Measurements from ENCODE around the gene C7.

Gene C7

DNA sequence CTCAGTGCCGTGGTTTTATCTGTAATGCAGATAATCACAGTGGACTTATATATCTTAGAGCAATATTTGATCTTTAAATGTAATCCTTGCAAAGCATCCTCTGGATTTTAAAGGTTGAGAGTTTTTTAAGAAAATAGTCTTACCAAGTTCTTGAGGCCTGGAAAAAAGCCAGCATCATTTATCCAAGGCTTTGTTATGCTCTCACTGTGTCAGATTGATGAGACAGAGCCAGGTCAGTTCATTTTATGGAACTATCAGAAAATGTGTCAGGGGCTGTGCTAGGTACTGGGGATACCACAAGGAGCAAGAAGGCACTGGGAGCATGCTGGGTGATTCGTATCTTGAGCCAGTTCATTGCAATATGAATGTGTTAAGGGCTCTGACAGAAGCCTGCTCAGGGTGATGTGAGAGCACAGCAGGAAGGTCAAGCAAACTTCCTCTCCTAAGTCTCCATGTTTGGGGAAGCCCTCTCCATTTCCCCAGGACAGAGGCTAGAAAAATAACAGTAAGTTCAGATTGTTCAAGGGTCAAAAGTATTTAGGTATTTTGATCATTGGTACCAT lies 19.7 kb downstream of the C7 start:
- no peak for DNase-seq

DNA sequence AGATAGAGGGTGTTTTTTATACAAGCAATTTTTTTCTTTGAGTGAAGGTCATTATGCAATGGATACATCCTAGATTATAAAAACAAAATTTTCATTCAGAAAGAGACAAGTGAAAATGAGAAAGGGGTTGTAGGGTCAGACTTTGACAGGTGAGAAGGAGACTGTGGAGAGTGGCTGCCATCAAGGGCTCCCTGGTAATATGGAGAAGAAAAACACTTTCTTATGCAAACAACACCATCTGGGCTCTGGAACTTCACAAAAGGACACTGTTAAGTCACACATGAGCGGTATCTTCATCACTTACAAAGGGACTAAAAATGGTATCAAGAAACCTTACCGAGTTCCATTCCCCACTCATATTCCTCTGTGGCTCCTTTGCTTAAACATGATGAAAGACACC lies 23.5 kb downstream of the C7 start:
- DNase-seq: no peak

DNA sequence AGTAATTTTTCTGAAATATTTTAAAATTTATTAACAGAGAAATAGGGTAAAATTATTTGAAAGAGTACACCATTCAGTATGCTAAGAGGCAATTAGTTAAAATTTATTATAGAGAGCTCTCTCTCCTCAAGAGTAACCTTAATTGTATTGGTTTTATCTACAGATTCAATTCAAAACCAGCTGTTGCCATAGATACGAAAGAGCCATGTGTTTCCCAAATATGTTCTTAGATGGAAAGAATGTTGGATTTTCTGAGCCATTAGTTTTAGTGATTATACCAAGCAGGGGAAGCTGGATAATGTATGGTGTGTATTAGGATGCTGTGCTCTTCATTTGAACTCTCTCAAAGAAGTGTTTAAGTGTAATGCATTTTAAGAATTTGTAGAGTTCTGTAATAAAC lies 27.8 kb downstream of the C7 start:
- DNase-seq: no peak

DNA sequence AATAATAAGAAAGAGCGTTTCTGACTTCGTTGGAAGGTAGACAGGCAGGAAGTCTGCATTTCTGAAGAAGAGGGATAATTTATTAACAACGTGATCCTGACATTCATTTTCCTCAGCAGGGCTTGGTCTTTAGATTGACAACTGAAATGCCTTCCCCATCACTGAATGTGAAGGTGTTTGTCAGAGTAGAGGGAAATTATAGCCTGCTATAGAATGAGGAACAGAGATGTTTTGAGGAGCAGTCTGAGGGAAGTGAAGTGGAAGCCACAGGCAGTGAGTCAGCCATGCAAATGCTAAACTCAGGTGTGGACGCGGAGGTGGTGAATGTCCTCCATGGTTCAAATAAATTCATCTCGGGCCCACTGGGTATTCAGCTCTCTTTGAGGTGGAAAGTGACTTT lies 30.5 kb downstream of the C7 start:
- DNase-seq: no peak

DNA sequence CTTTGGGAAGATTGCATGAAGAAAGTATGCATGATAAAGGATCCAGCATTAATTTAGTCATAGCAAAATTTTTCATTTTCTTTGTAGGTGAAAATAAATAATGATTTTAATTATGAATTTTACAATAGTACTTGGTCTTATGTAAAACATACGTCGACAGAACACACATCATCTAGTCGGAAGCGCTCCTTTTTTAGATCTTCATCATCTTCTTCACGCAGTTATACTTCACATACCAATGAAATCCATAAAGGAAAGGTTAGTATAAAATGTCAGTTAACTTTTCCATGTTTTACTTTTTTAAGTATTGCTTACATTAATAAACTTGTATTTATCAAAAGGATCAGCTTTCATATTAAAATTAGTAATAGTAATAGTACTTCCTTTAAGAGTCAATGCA lies 35.8 kb downstream of the C7 start:
- DNase-seq: no peak

DNA sequence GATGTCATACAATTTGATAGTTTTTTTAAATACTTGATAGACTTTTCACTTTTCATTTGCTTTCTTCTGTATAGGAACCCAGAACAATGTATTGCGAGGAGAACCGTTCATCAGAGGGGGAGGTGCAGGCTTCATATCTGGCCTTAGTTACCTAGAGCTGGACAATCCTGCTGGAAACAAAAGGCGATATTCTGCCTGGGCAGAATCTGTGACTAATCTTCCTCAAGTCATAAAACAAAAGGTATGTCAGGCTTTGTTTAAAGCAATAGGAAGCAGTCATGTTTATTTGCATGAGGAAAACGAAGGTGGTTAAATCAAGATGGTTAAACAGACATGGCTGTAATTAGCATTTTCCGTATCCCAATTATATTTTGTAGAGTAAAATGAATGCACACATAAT lies 46.0 kb downstream of the C7 start:
- no peak for DNase-seq

DNA sequence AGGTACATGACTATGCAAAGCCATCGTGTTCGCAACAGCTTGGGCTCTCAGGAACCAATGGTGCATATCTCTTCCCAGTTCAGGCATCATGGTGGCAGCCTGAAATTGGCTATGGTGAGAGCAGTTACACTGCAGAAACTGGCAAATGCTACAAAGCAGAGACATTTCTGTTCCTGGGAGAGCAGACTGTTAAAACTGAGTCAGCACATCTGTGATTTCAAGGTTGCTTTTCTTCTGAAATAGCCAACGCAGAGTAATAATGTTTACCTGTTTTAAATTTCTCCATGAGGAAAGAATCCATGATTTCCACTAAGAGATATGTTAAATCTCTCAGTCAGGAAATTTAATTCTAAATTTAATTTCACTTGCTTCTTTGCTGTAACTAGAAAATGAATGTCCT lies 47.8 kb downstream of the C7 start:
- DNase-seq: no peak

DNA sequence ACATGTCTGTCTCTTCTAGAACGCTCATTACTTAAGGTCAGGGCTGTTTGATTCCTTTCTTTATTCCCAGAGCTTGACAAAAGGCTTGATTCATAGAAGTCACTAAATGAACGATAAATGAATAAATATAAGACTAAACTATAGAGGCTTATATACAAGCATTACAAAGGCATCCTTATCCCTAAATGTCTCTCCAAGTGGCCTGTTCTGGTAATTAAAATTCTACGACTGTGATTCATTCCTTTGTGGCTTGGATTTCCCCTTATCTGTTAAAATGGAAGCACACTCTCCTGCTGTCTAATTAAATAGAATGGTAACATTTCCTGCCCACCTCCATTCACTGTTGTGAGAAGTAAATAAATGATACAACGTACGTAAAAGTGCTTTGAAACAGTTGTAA lies 49.5 kb downstream of the C7 start:
- no peak for DNase-seq

DNA sequence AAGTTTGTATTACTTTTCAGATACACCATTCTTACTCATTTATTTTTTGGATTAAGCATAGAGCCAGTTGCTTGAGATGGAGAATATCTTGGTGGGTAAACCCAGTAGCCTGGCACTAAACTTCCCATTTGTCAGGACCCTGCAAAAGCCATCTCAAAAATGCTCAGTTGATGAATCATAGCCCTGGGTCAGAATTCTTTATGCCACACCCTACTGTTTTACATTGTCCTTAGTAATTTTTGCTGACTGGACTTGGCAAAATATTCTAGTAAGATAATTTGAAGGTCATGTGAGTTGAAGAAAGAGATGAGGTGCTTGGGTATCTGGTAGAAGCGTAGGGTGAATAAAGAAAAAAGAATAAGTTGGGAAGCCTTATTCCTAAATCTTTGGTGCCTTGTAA lies 50.7 kb downstream of the C7 start:
- DNase-seq: no peak

DNA sequence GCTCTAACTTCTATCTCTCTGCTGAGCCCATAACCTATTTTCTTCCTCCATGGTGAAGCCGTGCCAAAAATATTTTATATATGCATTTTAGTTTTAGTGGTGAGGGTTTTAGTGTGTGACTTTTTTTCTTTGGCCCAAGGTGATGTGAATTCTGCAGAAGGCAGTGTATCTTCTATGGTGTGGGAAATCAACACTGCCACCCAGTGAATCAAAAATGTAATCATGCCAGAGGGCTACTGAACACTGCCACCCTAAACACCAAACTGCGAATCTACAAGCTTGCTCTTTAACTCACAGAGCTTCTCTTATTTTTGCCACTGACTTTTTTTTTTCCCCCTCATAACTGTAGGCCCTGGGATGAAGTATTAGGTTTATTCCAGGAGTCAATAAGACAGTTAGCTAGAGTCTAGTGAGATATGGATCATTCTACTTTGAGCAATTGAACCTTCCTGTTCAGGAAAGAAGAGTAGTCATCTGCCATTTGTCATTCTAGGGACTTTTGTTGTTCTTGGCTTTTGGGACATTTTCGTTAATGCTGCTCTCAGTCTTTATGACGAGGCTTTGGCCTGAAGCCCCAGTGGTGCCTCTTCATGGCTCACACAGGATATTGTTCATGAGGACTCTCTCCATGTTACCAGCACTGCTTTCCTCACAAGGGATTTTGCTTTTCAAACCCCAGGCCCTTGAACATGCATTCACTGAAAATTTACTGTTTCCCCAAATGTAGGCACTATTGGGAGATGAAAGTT lies 53.1 kb downstream of the C7 start:
- no peak for DNase-seq

DNA sequence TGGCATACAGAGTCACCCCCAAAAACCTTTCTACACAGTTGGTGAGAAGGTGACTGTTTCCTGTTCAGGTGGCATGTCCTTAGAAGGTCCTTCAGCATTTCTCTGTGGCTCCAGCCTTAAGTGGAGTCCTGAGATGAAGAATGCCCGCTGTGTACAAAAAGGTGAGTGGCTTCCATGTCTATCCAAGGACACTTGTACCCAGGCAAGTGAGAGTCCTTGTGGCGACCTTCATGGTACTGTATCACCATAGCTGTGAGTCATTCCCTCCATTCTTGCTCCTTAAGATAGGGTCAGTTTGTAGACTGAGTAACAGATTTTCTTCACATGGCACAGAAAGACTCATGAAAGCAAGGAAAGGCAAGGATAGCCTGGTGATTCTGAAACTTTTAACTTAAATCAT lies 63.1 kb downstream of the C7 start:
- DNase-seq: no peak

DNA sequence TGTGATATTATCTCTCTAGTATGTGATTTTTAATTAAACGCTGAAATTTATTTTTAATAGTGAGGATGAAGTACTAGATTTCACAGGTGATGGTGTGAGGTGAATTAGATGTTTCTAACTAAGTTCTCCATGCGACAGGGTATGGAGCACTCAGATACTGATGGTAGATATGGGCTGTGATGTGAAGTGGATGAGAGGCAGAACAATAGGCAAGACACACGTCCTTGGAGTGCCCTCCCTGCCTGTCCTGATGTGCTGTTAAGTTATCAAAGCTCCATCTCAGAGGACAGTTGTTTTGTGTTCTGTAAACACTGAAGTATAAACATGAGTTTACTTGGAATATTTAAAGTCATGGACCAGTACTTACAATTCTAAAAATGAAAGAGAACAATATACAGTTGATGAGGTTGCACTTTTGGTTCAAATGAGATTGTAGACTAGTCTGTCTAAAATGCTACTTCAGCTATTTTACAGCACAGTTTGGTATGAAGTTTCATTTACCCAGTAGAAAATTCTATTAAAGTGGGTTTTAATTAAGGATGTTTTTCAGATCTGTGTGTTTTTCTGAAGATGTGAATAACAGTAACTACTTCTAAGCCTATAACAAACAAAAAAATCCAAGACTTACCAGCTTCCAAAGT lies 64.2 kb downstream of the C7 start:
- DNase-seq: no peak

DNA sequence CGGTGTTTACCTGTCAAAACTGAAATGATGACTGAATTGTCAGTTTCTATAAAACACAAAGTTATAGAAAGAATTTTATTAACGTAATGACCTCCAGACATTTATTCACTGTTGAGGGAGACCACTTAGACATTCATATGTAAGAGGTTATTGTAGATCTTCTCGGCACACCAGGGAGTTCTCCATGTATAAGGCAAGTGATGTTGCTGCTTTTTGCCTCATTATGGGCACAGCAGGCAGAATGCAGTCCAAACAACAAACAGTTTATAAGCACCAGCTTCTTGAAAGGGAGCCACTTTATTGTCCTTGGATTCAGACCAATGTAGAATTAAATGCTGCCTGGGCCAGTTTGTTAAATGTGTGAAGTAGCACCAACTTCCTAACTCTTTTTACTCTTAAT lies 66.7 kb downstream of the C7 start:
- DNase-seq: no peak

DNA sequence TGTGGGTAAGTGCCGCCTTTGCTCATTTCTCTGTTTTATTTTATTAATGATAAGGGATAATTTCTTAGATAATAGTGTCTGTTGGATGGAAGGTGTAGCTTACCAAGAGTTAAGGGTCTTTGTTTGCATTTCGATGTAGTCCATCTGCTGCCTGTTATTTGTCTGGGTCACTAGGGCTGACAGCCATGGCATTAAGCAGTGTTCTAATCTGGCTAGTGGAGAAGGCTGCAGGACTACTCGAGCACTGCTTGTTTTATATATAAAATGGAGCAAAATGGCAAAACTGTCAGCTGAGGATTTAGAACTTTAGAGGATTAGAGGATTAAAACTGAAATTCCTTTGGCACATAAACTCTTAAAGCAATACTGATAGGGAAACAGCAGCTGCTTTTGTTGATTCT lies 67.5 kb downstream of the C7 start:
- DNase-seq: no peak

DNA sequence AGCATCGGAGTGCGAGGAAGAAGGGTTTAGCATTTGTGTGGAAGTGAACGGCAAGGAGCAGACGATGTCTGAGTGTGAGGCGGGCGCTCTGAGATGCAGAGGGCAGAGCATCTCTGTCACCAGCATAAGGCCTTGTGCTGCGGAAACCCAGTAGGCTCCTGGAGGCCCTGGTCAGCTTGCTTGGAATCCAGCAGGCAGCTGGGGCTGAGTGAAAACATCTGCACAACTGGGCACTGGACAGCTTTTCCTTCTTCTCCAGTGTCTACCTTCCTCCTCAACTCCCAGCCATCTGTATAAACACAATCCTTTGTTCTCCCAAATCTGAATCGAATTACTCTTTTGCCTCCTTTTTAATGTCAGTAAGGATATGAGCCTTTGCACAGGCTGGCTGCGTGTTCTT lies 72.1 kb downstream of the C7 start:
- DNase-seq: no peak

DNA sequence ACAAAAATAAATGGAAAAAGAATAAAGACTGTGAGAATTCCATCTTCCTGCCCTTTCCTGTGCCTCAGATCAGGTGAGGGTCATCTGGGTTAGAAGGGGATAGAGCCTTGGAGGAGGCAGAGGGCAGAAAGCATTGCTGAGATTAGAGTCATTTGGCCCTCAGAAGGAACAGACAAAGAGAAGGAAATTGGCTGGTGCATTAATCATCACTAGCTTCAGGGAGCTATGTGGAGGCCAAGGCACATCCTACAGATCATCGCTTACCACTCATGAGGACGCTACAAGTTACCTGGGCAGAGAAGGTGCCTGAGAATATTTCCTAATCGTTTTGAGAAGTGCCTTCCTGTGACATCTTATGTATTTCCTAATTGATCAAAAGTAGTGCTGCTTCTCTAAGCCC lies 74.5 kb downstream of the C7 start:
- no peak for DNase-seq

DNA sequence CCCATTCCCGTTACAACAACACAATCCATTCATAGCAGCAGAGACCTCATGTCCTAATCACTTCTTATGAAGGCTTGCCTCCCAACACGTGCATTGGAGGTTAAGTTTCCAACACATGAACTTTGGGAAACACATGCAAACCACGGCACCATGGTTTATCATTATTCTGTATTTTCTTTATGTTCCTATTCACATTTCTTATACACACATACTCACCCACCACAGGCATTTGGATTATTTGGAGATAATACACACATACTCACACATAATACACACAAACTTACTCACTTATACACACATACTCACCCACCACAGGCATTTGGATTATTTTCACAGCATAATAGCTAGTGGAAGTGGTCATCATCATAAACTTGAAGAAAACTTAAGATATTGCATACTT lies 75.6 kb downstream of the C7 start:
- DNase-seq: no peak

DNA sequence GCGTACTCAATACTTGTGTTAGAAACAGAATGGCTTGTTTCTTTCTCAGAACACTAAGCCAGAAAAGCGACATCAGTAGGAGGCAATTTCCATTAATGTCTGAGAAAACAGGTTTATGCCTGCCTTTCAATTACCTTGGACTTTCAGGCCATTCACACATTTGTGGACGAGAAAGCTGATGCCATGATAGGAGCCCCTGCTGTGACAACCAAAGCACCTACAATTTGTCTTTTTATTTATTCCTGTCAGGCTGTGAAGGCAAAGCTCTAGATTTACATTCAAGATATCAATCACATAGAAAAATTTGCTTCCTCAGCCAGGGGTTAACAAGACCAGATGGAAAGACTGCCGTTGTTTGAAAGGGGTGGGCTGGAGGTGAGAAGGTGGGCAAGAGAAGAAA lies 76.2 kb downstream of the C7 start:
- no peak for DNase-seq

DNA sequence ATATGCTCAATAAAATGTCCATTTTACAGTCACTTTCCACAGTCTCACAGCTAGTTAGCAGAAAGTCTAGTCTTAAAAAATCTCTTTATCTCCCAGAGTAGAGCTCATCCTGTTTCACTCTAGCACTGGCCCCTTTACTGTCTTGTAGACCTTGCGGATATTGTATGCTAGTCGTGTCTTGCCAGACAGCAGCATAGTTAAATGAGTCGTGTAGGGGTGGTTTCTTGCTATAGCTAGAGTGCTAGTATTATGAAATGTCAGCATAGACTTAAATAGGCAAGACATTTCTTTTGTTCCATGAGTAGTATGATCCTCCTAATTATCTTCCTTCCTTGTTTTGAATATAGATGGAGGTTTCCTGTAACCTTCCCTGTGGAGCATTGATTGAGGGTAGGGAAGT lies 77.4 kb downstream of the C7 start:
- DNase-seq: no peak

DNA sequence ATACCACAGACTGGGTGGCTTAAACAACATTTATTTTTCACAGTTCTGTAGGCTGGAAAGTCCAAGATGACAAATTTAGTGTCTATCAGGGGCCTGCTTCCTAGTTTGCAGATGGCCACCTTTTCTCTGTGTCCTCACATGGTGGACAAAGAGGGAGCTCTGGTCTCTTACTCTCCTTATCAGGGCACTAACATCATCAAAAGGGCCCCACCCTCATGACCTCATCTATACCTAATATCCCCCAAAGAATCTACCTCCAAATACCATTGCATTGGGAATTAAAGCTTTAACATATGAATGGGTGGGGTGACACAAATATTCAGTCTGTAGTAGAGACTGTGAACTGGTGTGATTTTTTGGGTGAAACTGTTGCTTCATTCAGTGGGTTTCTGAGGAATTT lies 78.1 kb downstream of the C7 start:
- no peak for DNase-seq

DNA sequence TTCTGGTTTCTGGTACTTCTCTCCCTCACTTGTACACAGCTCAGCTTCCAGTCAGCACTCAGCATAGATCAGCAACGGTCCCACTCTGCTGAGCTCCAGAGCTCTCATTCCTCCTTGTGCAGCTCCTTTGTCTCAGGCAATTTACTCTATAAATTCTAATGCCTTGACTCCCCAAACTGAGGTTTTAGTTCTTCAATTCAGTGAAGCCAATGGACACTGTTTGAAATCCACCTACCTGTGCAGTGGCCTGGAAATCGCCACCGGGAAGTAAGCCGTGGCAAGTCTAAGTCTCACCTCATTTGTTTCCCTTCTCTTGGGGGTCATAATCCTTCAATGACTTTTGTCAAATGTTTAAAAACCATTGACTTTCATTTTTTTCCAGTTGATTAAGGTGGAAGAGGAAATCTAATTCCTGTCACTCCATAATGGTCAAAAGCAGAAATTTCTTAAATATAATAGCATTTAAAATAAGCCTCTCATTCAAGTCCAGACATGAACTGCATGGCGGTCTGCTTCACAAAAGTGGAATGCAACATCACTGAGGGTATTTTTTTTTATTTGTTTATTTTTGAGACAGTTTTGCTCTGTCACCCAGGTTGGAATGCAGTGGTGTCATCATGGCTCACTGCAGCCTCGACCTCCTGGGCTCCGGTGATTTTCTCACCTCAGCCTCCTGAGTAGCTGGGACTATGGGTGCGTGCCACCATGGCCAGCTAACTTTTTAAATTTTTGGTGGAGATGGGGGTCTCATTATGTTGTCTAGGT lies 79.6 kb downstream of the C7 start:
- no peak for DNase-seq

DNA sequence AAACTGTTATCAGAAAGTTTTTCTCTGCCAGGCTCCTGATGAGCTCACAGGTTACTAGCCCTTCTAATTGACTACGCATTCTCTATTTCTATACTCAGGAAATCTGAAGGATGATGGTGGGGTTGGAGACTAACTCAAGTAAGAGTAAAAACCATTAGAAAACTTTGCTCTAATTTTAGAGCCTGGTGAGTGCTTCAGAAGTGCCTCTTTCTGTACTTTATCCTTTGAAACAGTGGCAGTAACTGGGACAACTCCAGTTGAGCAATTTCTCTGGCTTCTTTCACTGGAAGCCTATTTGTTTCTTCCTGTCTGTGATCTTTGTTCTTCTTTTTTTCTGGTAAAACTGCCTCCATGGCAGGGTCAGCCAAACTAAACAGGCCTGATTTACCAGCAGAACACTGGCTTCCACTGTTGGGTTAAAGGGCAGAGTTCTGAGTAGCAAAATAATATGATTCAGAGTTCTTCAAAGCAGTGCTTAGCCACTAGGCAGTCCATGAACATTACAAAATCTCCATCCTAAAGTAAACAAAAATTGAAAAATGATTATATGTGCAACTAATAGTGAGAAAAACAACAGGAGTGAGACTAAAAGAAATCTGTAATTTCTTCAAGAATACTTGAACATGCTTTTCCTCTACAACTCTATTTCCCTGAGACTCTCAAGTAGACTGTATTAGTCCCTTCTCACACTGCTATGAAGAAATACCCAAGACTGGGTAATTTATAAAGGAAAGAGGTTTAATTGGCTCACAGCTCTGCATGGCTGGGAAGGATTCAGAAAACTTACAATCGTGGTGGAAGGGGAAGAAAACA lies 82.1 kb downstream of the C7 start:
- no peak for DNase-seq

DNA sequence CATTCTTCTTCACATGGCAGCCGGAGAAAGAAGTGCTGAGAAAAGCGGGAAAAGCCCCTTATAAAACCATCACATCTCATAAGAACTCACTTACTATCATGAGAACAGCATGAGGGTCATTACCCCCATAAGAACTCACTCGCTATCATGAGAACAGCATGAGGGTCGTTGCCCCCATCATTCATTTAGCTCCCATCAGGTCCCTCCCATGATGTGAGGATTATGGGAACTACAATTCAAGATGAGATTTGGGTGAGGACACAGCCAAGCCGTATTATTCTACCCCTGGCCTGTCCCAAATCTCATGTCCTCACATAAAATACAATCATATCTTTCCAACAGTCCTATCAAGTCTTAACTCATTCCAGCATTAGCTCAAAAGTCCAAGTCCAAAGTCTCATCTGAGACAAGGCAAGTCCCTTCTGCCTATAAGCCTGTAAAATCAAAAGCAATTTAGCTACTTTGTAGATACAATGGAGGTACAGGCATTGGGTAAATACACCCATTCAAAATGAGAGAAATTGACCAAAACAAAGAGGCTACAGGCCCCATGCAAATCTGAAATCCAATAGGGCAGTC lies 82.8 kb downstream of the C7 start:
- no peak for DNase-seq
